ENCODE results near the gene AAK1.

GRCh38 chr2:69535817-69536241, 107.7 kb downstream of the AAK1 start:
- TF ChIP-seq CTCF (IDR thresholded peaks at IDR 0.05): no peak
- TF ChIP-seq POLR2AphosphoS5 (IDR thresholded peaks at IDR 0.05): no peak
- no peak for TF ChIP-seq POLR2A (IDR thresholded peaks at IDR 0.05)

All from stomach (tissue), 4 donors.